ENCODE results near the gene KRT40.

Gene KRT40

GRCh38 chr17:40967582-40967981 lies 16.5 kb downstream of the KRT40 start:
- Histone ChIP-seq H3K27ac (no peak overlapping the region), H3K36me3 (replicated peaks) (no peaks in the 10 kb centered on the region), H3K4me3 (ENCODE audit: low read depth, low read length) (no peak overlapping the region), H3K27me3 (replicated peaks) (no peaks in the 10 kb centered on the region)
- no peak for TF ChIP-seq CTCF (IDR thresholded peaks at IDR 0.05; ENCODE audit: low read depth, low read length, missing control alignments)
- in situ Hi-C loops (cut with HindIII; ENCODE audit: low pct_ligation_motif_present, low sequenced_read_pairs) = no loop called here
- no peak for DNase-seq

GRCh38 chr17:40966848-40967247 lies 17.3 kb downstream of the KRT40 start, which contains the start of gene KRT39:
TSS of gene KRT39 (minus strand) at chr17:40966948. CDS start at chr17:40966856, 92 bp downstream.
- no peak for TF ChIP-seq CTCF (IDR thresholded peaks at IDR 0.05; ENCODE audit: low read depth, low read length, missing control alignments)
- Histone ChIP-seq H3K36me3 (replicated peaks) (no peaks in the 10 kb centered on the region), H3K27me3 (replicated peaks) (no peaks in the 10 kb centered on the region), H3K4me3 (ENCODE audit: low read depth, low read length) (no peak within 1 kb of the TSS), H3K27ac (no peak within 1 kb of the TSS)
- in situ Hi-C loops (cut with HindIII; ENCODE audit: low pct_ligation_motif_present, low sequenced_read_pairs) = no loop called here
- DNase-seq = no peak

GRCh38 chr17:40963838-40964237 lies 20.3 kb downstream of the KRT40 start:
- TF ChIP-seq CTCF (IDR thresholded peaks at IDR 0.05; ENCODE audit: low read depth, low read length, missing control alignments) = peak; percentile 66
- no peaks in the 10 kb centered on the region for H3K27me3 ChIP-seq (replicated peaks)
- DNase-seq = no peak
- in situ Hi-C loops (cut with HindIII; ENCODE audit: low pct_ligation_motif_present, low sequenced_read_pairs) = no loop called here
- H3K4me3 ChIP-seq (ENCODE audit: low read depth, low read length) = no peak overlapping the region
- H3K36me3 ChIP-seq (replicated peaks) = no peaks in the 10 kb centered on the region
- no peak overlapping the region for H3K27ac ChIP-seq

- H3K27me3 ChIP-seq (replicated peaks) = no peaks in the 10 kb centered on the region
- H3K36me3 ChIP-seq (replicated peaks) = no peaks in the 10 kb centered on the region
- no peak overlapping the region for H3K27ac ChIP-seq
- in situ Hi-C loops (cut with HindIII; ENCODE audit: low pct_ligation_motif_present, low sequenced_read_pairs) = no loop called here
- TF ChIP-seq CTCF (IDR thresholded peaks at IDR 0.05; ENCODE audit: low read depth, low read length, missing control alignments) = no peak
- no peak for DNase-seq
- H3K4me3 ChIP-seq (ENCODE audit: low read depth, low read length) = no peak overlapping the region
Measured at GRCh38 chr17:40962059-40962561, 22.0 kb downstream of the KRT40 start.

- H3K36me3 ChIP-seq (replicated peaks) = no peaks in the 10 kb centered on the region
- in situ Hi-C loops (cut with HindIII; ENCODE audit: low pct_ligation_motif_present, low sequenced_read_pairs) = no loop called here
- no peak for DNase-seq
- H3K27me3 ChIP-seq (replicated peaks) = no peaks in the 10 kb centered on the region
- no peak overlapping the region for H3K4me3 ChIP-seq (ENCODE audit: low read depth, low read length)
- TF ChIP-seq CTCF (IDR thresholded peaks at IDR 0.05; ENCODE audit: low read depth, low read length, missing control alignments) = no peak
- H3K27ac ChIP-seq = no peak overlapping the region
Measured at GRCh38 chr17:40961591-40961990, 22.5 kb downstream of the KRT40 start.

GRCh38 chr17:40960144-40960543 lies 24.0 kb downstream of the KRT40 start:
- H3K4me3 ChIP-seq (ENCODE audit: low read depth, low read length) = no peak overlapping the region

More at GRCh38 chr17:40960144-40960543, 24.0 kb downstream of the KRT40 start:
- no peak for TF ChIP-seq CTCF (IDR thresholded peaks at IDR 0.05; ENCODE audit: low read depth, low read length, missing control alignments)
- no peaks in the 10 kb centered on the region for H3K27me3 ChIP-seq (replicated peaks)
- H3K27ac ChIP-seq = no peak overlapping the region
- no peak for DNase-seq
- in situ Hi-C loops (cut with HindIII; ENCODE audit: low pct_ligation_motif_present, low sequenced_read_pairs) = no loop called here
- no peaks in the 10 kb centered on the region for H3K36me3 ChIP-seq (replicated peaks)

Data from brain microvascular endothelial cell (primary cell).